GM21737 (cell line): Measurements from ENCODE around the gene CD6.

ENCODE experiments used
- ATAC-seq: cut with Tn5 transposase; IDR thresholded peaks from one replicate; pipeline ENCODE4 v1.9.1; 2021; ENCODE audit warnings: mild to moderate bottlenecking, moderate library complexity; ENCODE audit not compliant: unreplicated experiment

The CD6 gene, protein sequence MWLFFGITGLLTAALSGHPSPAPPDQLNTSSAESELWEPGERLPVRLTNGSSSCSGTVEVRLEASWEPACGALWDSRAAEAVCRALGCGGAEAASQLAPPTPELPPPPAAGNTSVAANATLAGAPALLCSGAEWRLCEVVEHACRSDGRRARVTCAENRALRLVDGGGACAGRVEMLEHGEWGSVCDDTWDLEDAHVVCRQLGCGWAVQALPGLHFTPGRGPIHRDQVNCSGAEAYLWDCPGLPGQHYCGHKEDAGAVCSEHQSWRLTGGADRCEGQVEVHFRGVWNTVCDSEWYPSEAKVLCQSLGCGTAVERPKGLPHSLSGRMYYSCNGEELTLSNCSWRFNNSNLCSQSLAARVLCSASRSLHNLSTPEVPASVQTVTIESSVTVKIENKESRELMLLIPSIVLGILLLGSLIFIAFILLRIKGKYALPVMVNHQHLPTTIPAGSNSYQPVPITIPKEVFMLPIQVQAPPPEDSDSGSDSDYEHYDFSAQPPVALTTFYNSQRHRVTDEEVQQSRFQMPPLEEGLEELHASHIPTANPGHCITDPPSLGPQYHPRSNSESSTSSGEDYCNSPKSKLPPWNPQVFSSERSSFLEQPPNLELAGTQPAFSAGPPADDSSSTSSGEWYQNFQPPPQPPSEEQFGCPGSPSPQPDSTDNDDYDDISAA

DNA sequence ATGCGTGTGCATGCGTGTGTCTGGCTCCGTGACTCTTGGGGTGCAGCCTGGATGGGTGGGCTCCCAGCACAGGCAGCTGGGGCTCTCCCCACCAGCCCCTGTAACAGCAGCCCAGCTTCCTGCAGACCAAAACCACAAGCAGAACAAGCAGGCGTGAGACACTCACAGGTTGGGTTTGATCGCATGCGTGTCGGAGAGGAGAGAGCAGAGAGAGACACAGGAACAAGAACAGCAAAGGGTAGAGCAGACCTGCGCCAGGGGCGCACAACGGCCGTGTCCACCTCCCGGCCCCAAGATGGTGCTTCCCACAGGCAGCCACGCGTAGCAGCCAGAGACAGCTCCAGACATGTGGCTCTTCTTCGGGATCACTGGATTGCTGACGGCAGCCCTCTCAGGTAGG is at the start of gene CD6:
TSS of gene CD6 (plus strand) at position 161 of the 400 bp plus-strand sequence. CDS start at position 347, 186 bp downstream.
- no peak for ATAC-seq

DNA sequence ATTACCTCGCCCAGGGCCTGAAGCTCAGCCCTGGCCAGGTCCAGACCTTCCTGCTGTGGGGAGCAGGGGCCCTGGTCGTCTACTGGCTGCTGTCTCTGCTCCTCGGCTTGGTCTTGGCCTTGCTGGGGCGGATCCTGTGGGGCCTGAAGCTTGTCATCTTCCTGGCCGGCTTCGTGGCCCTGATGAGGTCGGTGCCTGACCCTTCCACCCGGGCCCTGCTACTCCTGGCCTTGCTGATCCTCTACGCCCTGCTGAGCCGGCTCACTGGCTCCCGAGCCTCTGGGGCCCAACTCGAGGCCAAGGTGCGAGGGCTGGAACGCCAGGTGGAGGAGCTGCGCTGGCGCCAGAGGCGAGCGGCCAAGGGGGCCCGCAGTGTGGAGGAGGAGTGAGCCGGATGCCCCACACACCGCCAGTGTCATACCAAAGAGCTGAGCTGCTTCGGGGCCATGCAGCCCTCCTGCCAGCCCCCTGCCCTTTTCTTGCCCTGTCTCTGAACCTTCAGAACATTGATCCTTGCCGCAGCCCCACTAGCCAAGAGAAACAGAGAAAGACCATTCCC is 49.6 kb upstream of the CD6 start:
- no peak for ATAC-seq

DNA sequence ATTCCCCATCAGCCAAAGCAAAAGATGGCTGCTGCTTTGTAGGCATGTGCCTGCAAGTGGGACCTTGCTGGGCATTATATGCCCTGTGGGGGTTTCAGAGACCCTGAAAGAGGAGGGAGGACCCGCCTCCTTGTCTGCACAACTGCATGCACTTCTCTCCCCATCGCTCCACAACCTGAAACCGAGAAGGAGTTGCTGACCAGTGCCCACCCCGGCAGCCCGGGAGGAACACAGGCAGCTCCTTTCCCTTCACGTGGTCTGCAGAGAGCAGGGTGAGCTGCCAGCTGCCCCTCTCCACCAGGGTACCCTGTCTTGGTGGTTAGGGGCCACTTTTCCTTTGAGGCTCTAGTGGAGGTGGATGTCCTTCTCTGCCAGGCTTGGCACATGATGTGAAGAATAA is 48.6 kb upstream of the CD6 start:
- no peak for ATAC-seq

DNA sequence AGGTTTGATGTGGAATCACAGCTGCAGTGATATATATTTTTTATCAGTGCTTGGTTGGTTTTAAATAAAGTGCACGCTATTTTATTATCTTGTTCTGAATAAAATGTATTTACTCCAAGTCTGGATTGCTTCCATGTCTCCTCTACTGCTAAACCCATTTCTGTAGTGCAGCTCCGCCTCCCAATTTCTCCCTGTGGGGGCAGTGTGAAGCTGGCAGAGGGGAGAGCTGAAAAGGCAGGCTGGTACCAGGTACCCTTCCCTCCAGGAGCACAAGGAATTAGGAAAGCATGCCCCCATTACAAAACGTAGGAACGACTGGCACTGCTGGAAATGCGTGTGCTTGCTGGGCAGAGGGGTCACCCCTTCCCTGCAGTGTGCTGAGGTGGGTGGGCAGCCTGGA is 48.2 kb upstream of the CD6 start:
- no peak for ATAC-seq

DNA sequence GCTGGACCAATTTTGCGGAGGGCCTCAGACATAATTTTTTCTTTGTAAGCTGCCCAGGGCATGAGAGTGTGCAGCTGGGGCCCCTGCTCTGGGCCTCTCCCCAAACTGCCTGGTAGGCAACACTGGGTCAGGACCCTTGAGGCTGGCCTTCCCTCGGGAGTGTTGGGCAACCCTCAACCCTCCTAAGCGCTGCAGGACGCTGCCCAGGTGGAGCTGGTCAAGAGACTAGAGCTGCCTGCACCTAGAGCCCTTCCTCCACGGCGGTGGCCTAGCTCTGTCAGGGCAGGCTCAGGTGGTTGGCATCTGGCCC is 47.7 kb upstream of the CD6 start:
- no peak for ATAC-seq

DNA sequence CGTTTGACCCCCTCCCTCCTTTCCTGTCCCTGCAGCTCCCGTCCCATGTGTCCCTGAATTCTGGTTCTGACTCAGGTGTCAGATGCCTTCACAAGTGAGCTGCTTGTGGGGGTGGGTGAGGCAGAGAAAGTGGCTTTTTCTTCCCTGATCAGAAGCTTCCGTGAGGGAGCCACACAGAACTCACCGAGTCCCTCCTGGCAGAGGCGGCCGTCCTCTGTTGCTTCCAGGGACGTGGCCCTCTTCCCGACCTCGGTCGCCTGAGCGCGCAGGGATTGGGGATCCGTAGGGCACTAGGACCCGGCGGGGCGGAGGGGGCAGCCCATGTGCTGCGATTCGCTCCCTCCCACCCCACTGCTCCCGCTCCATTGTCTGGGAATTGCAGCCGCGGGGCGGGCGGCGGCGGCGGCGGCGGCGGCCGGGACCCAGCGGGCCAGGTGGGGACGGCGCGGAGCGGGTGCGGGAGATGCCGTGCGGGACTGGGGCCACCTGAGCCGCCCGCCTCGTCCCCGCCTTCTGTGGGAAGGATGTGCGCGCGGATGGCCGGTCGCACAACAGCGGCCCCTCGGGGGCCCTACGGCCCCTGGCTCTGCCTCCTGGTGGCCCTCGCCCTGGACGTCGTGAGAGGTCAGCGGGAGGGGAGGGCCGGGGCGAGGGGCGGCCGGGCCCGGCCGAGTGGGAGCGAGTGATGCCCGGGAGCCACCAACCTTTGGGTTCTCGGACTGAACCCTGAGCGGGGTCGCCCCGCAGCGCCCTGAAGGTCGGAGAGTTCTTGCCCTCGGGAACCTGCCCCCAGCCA is 47.2 kb upstream of the CD6 start, which contains the start of gene TMEM132A:
TSS of gene TMEM132A (plus strand) at position 351 of the 796 bp plus-strand sequence. CDS start at position 525, 174 bp downstream.
- no peak for ATAC-seq

DNA sequence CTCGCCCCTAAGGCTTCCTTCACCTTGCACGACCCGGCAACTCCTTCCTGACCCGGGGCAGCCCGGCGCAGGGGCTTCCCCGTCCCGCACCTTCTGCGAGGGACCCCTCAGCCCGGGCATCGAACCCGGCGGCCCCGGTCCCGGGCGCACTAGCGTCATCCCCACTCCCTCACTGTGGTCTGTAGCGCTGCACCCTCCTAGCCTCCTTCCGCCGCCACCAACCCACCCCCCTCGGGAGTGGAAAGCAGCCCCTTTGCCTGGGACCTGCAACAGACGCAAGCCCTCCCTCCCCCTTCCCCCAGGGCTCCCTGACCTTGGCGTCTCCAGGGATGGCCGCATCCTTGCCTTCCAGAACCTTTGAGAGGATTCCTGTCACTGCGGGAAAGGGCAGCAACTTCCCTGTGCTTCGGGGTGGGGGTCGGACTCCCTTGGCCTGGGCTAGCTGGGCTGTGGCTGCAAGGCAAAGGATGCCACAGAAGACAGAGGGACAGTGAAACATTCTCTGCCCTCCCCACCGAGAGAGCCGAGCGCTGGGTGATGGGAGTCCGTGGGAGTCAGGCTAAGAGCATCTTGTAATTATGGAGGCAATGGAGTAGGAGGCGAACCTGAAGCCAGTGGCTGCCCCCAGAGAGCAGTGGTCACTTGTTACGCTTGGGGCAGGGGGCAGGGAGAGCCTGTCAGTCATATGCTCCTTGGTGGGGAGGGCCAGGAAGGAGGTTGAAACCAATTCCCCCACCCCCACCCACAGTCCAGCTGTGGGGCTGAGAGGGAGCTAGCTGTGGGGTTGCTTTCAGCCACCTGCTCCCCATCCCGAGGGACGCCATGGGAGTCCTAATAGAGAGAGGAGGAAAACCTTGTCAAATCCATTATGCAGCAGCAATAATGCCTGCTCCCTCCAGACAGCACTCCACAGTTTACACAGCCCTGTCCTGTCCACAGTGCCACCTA is 46.3 kb upstream of the CD6 start:
- ATAC-seq: no peak

DNA sequence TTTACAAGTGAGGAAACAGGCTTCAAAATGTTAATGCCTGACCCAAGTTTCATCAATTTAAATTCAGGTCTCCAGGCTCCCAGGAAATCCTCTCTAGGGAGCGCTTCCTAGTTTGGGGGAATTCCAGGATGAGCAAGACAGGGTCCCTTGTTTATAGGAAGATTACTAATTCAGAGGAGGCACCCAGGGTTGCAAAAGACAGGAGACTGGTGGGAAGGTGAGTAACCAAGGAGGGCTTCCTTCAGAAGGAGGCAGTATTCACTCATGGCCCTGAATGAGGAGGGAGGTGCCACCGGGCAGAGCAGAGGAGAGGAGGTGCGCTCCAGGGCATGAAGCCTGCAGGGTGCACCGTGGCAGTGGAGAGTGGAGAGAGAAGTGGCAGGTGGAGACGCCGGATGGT is 45.6 kb upstream of the CD6 start:
- ATAC-seq: no peak

DNA sequence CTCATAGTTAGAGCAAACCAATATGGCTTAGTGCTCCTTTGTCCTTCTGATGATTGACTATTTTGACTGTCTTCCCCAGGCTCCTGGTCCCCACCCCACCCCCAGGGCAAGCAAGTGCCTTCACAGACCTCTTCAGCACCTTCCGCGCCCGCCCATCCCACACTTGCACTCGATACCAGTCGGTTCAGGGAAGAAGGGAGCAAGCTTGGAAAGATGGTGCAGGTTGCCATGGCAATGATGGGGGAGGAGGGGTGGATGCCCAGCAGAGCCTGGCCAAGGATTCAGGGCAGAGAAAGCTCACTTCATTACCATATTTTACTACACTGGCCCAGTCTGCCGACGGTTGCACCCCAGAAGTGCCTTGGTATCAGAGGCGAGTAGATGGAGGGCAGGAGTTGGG is 45.0 kb upstream of the CD6 start:
- ATAC-seq: no peak

DNA sequence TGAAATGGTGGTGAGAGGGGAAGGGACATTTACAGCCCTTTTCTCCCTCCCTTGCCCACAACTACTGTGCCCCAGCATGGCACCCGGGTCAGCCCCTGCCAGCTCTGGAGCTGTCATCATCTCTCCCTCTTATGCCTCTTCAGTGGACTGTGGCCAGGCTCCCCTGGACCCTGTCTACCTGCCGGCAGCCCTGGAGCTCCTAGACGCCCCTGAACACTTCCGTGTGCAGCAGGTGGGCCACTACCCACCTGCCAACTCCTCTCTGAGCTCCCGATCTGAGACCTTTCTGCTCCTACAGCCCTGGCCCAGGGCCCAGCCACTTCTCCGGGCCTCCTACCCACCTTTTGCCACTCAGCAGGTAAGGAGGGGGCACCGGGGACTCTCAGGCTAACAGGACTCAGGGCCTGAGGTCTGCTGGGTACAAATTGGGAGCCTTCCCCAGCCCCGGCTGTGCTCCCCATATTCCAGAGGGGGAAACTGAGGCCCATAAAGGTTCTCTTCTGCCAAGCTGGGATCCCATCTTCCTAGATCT is 44.4 kb upstream of the CD6 start:
- no peak for ATAC-seq

DNA sequence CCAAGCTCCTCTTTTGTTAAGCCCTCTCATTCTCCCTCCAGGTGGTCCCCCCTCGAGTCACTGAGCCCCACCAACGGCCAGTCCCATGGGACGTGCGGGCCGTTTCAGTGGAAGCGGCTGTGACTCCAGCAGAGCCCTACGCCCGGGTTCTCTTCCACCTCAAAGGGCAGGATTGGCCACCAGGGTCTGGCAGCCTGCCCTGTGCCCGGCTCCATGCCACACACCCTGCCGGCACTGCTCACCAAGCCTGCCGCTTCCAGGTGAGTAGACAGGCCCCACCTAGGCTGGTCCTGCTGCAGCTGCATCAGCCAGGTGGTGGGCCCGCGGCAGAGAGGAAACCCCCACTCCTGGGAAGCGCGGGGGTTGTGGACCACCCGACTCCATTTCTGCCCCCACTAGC is 43.9 kb upstream of the CD6 start:
- ATAC-seq: no peak

DNA sequence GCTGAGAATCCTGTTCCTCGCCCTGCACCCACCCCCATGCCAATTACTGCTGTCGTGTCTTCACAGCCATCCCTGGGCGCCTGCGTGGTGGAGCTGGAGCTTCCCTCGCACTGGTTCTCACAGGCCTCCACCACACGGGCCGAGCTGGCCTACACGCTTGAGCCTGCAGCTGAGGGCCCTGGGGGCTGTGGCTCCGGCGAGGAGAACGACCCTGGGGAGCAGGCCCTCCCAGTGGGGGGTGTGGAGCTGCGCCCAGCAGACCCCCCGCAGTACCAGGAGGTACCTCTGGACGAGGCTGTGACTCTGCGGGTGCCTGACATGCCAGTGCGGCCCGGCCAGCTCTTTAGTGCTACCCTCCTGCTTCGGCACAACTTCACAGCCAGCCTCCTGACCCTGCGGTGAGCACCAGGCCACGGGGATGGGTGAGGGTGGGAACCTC is 42.9 kb upstream of the CD6 start:
- no peak for ATAC-seq

DNA sequence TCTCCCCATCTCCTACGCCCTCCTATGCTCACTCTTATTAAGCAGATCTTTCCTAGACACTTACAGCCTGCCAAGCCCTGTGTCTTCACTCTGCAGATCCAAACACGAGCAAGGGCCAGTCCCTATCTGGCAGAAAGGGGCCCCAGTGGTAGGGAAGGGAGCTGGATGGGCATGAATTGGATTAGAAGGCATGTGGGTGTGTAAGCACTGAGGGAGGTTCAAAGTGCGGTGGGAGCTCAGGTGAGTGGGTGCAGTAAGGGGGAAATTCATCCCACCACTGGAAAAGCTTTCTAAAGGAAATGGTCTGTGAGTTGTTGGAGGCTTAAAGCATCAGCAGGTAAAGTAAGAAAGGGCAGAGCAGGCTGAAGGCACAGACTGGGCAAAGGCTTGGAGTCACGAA is 41.7 kb upstream of the CD6 start:
- no peak for ATAC-seq

DNA sequence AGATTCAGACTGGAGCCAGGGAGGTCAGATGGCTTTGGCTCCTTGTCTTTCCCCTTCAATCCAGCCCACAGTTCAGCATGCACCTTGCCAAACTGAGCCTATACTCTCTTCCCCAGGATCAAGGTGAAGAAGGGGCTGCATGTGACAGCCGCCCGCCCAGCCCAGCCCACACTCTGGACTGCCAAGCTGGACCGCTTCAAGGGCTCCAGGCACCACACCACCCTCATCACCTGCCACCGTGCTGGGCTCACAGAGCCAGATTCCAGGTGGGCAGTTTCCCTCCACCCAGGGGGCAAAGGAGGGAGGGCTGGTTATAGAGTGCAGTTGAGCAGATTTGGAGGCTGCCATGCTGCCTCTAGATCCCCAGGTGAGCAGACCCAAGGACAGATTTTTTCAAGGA is 41.1 kb upstream of the CD6 start:
- no peak for ATAC-seq

DNA sequence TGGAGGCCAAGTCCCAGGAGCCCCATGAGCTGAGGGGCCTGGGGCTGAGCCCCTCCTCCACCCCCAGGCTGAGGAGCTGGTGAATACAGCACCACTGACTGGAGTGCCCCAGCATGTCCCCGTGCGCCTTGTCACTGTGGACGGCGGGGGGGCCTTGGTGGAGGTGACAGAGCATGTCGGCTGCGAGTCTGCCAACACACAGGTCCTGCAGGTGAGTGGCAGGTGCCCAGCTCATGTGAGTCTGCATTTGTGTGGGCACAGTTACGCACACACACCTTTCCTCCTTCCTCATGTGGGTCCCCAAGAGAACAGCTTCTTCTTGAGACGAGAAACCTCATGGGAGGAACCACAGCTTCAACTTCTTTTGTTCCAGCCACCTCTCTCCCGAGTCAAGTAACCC is 39.6 kb upstream of the CD6 start:
- no peak for ATAC-seq

DNA sequence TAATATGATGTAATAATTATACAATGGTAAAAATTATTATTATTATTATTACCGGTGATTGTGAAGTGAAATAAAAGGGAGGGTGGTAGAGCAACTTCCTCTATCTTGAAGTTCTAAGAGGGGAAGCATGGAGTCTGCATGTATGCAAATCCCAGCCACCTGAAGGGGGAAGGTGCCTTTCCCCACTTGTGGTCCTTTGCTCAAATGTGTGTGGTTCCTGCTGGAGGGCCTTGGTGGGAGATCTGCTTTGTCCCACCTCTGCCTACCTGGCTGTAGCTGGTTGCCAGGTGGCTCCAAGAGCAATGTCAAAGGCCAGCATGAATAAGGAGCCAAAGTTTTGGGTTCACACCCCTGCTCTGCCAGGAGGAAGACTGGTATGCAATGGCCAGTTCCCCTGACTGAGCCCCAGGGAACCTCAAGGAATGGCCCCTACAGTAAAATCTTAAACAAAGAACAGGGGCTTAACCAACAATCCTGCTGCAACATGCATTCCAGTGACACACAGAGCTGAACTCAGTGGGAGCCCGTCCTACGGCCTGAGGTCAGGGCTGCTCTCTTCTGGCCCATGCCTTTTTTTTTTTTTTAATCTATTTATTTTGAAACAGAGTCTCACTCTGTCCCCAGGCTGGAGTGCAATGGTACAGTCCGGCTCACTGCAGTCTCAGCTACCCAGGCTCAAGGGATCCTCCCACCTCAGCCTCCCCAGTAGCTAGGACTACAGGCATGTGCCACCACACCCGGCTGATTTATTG is 38.7 kb upstream of the CD6 start:
- no peak for ATAC-seq

DNA sequence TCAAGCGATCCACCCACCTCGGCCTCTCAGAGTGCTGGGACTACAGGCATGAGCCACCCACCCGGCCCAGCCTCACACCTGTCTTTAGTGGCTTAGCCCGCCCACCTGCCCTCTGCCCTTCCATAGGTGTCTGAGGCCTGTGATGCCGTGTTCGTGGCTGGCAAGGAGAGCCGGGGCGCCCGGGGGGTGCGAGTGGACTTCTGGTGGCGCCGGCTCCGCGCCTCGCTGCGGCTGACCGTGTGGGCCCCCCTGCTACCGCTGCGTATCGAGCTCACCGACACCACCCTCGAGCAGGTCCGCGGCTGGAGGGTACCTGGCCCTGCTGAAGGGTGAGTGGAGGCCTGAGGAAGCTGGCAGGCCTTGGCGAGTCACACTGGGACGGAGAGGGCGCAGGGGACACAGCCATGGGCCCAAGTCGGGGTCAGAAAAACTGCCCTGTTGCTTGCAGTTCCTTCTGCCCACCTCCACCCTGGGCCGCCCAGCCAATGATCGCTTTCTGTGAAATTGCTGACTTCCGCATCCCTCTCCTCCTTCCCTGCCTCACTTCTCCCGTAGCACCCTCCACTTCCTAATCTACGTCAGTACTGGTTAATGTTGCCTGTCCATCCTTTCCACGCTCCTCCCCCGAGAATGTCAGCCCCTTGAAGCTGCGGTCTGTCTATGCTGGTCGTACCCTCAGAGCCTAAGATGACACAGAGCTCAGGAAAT is 37.9 kb upstream of the CD6 start:
- ATAC-seq: no peak

DNA sequence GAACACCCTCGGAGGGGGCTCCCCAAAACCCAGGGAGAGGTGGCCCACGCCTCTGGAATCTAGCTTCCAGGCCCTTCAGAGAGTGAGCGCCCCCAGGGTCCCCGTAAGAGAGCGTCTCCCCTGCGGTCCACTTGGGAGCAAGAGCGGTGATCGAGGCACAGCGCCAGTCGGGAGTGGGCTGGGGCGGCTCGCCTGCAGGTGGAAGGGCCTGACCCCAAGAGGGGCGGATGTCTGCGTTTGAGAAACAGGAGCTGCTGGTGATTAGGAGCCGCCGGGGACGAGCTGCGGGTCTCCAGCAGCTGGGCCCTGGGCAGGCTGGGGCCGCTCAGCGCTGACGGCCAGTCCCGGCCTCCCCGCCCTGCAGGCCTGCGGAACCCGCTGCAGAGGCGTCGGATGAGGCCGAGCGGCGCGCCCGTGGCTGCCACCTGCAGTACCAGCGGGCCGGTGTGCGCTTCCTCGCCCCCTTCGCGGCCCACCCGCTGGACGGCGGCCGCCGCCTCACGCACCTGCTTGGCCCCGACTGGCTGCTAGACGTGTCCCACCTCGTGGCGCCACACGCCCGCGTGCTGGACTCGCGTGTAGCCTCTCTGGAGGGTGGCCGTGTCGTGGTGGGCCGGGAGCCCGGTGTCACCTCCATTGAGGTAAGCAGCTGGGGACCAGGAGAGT is 37.2 kb upstream of the CD6 start:
- ATAC-seq: no peak
